ENCODE results near the gene IQCE. TPM values are rescaled to one million over a fixed set of nuclear protein-coding genes. Genes with fewer than 3 reads are reported as not detected.

IQCE gene
- total and polyA plus RNA-seq, 2 donors (not counting 1 experiment from before 2014, with no cell fraction given), result 3.5 to 9.5 TPM

DNA sequence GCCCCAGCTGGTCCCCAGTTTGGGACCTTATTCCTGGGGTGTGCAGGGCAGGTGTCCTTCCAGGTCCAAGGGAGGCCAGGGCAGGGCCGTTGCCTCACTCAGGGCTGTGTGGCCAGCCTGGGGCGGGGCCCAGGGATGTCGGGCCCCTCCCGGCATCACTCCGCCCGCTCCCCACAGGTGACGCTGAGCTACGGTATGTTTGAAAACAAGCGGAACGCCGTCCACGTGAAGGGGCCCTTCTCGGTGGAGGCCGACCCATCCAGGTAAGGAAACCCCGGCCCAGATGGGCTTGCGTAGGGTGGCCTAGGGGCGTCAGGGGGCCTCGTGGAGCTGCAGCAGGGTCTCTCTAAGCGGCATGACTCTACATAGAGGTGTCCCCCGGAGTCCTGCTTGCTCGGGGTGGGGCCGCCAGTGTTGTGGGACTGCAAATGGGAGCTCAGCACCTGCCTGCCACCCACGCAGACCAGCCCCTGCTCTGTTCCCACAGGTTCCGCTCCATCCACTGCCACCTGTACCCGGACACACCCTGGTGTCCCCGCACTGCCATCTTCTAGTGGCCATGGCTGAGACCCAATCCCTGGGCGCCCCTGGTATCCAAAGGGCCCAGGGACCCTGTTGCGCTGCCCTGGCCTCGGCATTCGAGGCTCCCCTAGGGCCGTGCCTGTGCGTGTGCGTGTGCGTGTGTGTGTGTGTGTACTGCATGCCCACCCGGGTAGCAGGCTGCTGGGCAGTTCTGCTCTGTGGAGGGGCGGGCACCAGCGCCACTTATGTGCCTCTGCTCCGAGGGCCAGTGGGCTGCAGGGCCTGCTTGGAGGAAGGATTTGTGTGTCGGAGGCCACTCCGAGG is 31.9 kb upstream of the IQCE start:
- Histone ChIP-seq H4K20me1 (ENCODE audit: control insufficient read depth, insufficient read depth, low read length, poor library complexity, severe bottlenecking) (peaks cover 67% of the 10 kb centered on the region), H3K4me1 (ENCODE audit: control insufficient read depth in 2 of 2, insufficient read depth in 2 of 2, low read length in 2 of 2) (peaks cover 91 to 96% of the 10 kb centered on the region in 2 donors), H2AFZ (ENCODE audit: insufficient read depth, low read depth, low read length, poor library complexity, severe bottlenecking) (no peak overlapping the region), H3K36me3 (replicated peaks in 1 of 2; ENCODE audit: control extremely low read depth in 1 of 2, control insufficient read depth in 1 of 2, extremely low read depth in 1 of 2, insufficient read depth in 2 of 2, low read length in 1 of 2) (peaks cover 0 to 65% of the 10 kb centered on the region in 2 experiments), H3K79me2 (ENCODE audit: control insufficient read depth, insufficient read depth, low read length) (peaks cover 50% of the 10 kb centered on the region), H3K4me2 (replicated peaks; ENCODE audit: low read depth, low read length, poor library complexity, severe bottlenecking) (peak overlapping the region; percentile 85), H3K4me3 (ENCODE audit: control extremely low read depth in 1 of 5, extremely low read depth in 1 of 5, insufficient read depth in 1 of 5, low read depth in 2 of 5, low read length in 4 of 5) (no peak overlapping the region), H3K27me3 (replicated peaks in 1 of 4; ENCODE audit: control extremely low read depth in 1 of 4, control insufficient read depth in 3 of 4, insufficient read depth in 4 of 4, low read length in 3 of 4) (no peaks in the 10 kb centered on the region), H3K9me3 (ENCODE audit: control extremely low read depth in 1 of 3, control insufficient read depth in 2 of 3, insufficient read depth in 1 of 3, low read length in 2 of 3) (no peaks in the 10 kb centered on the region), H3K9ac (ENCODE audit: low read length) (no peak overlapping the region), H3K27ac (ENCODE audit: low read length in 2 of 2) (peak overlapping the region in 1 of 2 donors; percentile 97)
- no peak for ATAC-seq (ENCODE audit: low read depth)
- H3K4me1 Mint-ChIP-seq, result peaks cover 86% of the 10 kb centered on the region
- peak overlapping the region; percentile 79 for H3K27ac Mint-ChIP-seq
- ChIA-PET POLR2A (interaction anchor here (0.6 to 14.9 kb wide), 6 partner anchors 10 to 183 kb away, joined by 3 to 340 read pairs (median 9); no protein-coding TSS in a partner anchor), CTCF (interaction anchor here (0.6 to 3.9 kb wide), 5 partner anchors 16 to 192 kb away, joined by 3 to 34 read pairs (median 7); no protein-coding TSS in a partner anchor)
- intact Hi-C loops (cut with micrococcal nuclease), result loop anchor here (5.0 kb wide), 2 partner anchors 185 to 215 kb away; partner anchors contain the start of gene SNX8
- TF ChIP-seq EZH2 (IDR thresholded peaks at IDR 0.05; ENCODE audit: borderline replicate concordance, insufficient read depth, low read depth, low read length, poor library complexity, severe bottlenecking), result no peak
- TF ChIP-seq, protein P1, sequence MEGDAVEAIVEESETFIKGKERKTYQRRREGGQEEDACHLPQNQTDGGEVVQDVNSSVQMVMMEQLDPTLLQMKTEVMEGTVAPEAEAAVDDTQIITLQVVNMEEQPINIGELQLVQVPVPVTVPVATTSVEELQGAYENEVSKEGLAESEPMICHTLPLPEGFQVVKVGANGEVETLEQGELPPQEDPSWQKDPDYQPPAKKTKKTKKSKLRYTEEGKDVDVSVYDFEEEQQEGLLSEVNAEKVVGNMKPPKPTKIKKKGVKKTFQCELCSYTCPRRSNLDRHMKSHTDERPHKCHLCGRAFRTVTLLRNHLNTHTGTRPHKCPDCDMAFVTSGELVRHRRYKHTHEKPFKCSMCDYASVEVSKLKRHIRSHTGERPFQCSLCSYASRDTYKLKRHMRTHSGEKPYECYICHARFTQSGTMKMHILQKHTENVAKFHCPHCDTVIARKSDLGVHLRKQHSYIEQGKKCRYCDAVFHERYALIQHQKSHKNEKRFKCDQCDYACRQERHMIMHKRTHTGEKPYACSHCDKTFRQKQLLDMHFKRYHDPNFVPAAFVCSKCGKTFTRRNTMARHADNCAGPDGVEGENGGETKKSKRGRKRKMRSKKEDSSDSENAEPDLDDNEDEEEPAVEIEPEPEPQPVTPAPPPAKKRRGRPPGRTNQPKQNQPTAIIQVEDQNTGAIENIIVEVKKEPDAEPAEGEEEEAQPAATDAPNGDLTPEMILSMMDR (IDR thresholded peaks at IDR 0.05), result no peak
- no peaks in the 10 kb centered on the region for H3K9me3 Mint-ChIP-seq (ENCODE audit: insufficient read depth)
- DNase-seq, result no peak
- whole genome bisulfite sequencing (ENCODE audit: insufficient coverage), result 93% methylated on average over 39 of the region's 40 CpGs
- peak overlapping the region; percentile 67 for H3K4me3 Mint-ChIP-seq
- no peaks in the 10 kb centered on the region for H3K27me3 Mint-ChIP-seq
